CD14-positive monocyte (primary cell): ENCODE measurements around the gene NACAD. TPM values are rescaled to one million over a fixed set of nuclear protein-coding genes. Genes with fewer than 3 reads are reported as not detected.

Experiments used
- DNase-seq, 3 donors: peaks; one replicate each; pipeline ENCODE4 v3.0.0-alpha.2; 2011 to 2022
- H2AFZ ChIP-seq: 2 replicates; pipeline ENCODE4 v1.6.0; 2012; ENCODE audit warnings: mild to moderate bottlenecking, low read depth, low read length, inconsistent platforms; ENCODE audit not compliant: insufficient read depth, poor library complexity, severe bottlenecking
- H3K27ac ChIP-seq, 2 donors: 1 replicate in 1 of 2; 2 replicates in 1 of 2; pipeline ENCODE4 v1.5.1; 2012 to 2013; ENCODE audit warnings: low read length in 2 of 2, control low read depth in 1 of 2, inconsistent platforms in 1 of 2, low read depth in 1 of 2, mild to moderate bottlenecking in 1 of 2
- H3K27me3 ChIP-seq, 2 donors: one replicate each; pipeline versions ENCODE4 v1.6.0 to v1.6.1; 2011 to 2013; ENCODE audit warnings: low read length in 2 of 2; ENCODE audit not compliant: control insufficient read depth in 2 of 2, insufficient read depth in 2 of 2
- H3K36me3 ChIP-seq, 2 donors: replicated peaks in 1 of 2; 1 replicate in 1 of 2; 2 replicates in 1 of 2; pipeline versions ENCODE4 v1.5.1 to v1.6.1; 2012 to 2013; ENCODE audit warnings: low read length in 2 of 2, control low read depth in 1 of 2, inconsistent platforms in 1 of 2, mild to moderate bottlenecking in 1 of 2; ENCODE audit not compliant: insufficient read depth in 2 of 2, control insufficient read depth in 1 of 2
- H3K4me1 ChIP-seq, 2 donors: 1 replicate in 1 of 2; 2 replicates in 1 of 2; pipeline versions ENCODE4 v1.5.1 to v1.6.1; 2012 to 2013; ENCODE audit warnings: low read length in 2 of 2, control low read depth in 1 of 2, inconsistent platforms in 1 of 2, mild to moderate bottlenecking in 1 of 2, moderate library complexity in 1 of 2; ENCODE audit not compliant: insufficient read depth in 2 of 2, control insufficient read depth in 1 of 2
- H3K4me2 ChIP-seq: replicated peaks from 2 replicates; pipeline ENCODE3; 2012; ENCODE audit warnings: low read length, moderate library complexity, mild to moderate bottlenecking; ENCODE audit not compliant: poor library complexity, severe bottlenecking; ENCODE audit errors: extremely low read depth
- H3K4me3 ChIP-seq, 3 experiments: fragments of 200-600 bp in 1 of 3; sonication (generic) in 1 of 3; replicated peaks in 1 of 3; 1 replicate in 2 of 3; 2 replicates in 1 of 3; pipeline ENCODE4 v1.5.1; 2011 to 2013; ENCODE audit warnings: low read length in 3 of 3, mild to moderate bottlenecking in 3 of 3, control low read depth in 2 of 3, low read depth in 2 of 3, inconsistent platforms in 1 of 3, moderate library complexity in 1 of 3
- H3K79me2 ChIP-seq: 2 replicates; pipeline ENCODE4 v1.6.0; 2012; ENCODE audit warnings: mild to moderate bottlenecking, control low read depth, inconsistent platforms, low read length, moderate library complexity; ENCODE audit not compliant: insufficient read depth
- H3K9ac ChIP-seq: 2 replicates; pipeline ENCODE4 v1.6.0; 2017; ENCODE audit warnings: low read length, mild to moderate bottlenecking; ENCODE audit not compliant: insufficient read depth, poor library complexity, severe bottlenecking
- H3K9me3 ChIP-seq, 2 donors: replicated peaks in 1 of 2; 1 replicate in 1 of 2; 2 replicates in 1 of 2; pipeline versions ENCODE4 v1.5.1 to v1.6.1; 2012 to 2013; ENCODE audit warnings: low read length in 2 of 2, control low read depth in 1 of 2; ENCODE audit not compliant: control insufficient read depth in 1 of 2, insufficient read depth in 1 of 2
- H4K20me1 ChIP-seq: 2 replicates; pipeline ENCODE4 v1.6.0; 2012; ENCODE audit warnings: mild to moderate bottlenecking, low read length, control low read depth, moderate library complexity; ENCODE audit not compliant: insufficient read depth
- H3K27ac Mint-ChIP-seq, 7 donors: one replicate each; pipeline ENCODE4 v1.8.0; 2020; ENCODE audit warnings: mild to moderate bottlenecking in 7 of 7, mixed read lengths in 7 of 7, moderate library complexity in 6 of 7, inconsistent platforms in 2 of 7
- H3K27me3 Mint-ChIP-seq, 3 donors: one replicate each; pipeline ENCODE4 v1.8.0; 2021 to 2022; ENCODE audit warnings: low read depth in 3 of 3, mild to moderate bottlenecking in 3 of 3, mixed read lengths in 3 of 3, moderate library complexity in 3 of 3, inconsistent platforms in 1 of 3
- H3K36me3 Mint-ChIP-seq, 2 donors: one replicate each; pipeline ENCODE4 v1.8.0; 2020; ENCODE audit warnings: mixed read lengths in 2 of 2, inconsistent platforms in 1 of 2, mild to moderate bottlenecking in 1 of 2
- H3K4me1 Mint-ChIP-seq: one replicate; pipeline ENCODE4 v1.8.0; 2020; ENCODE audit warnings: mild to moderate bottlenecking, mixed read lengths
- H3K4me3 Mint-ChIP-seq, 2 donors: one replicate each; pipeline ENCODE4 v1.8.0; 2020; ENCODE audit warnings: mild to moderate bottlenecking in 2 of 2, mixed read lengths in 2 of 2, moderate library complexity in 1 of 2
- H3K9me3 Mint-ChIP-seq, 7 donors: one replicate each; pipeline ENCODE4 v1.8.0; 2020 to 2022; ENCODE audit warnings: mixed read lengths in 7 of 7, mild to moderate bottlenecking in 6 of 7, moderate library complexity in 6 of 7, inconsistent platforms in 2 of 7
- WGBS: methylation state at CpG from one replicate; pipeline ENCODE4 v1.1.5; 2013; ENCODE audit warnings: missing lambda C conversion rate; ENCODE audit not compliant: insufficient coverage; 5-methylcytosine and 5-hydroxymethylcytosine counted together
- intact Hi-C, 2 donors: fragments of 100-400 bp; cut with micrococcal nuclease; formaldehyde crosslinking; loops; one replicate each; pipeline versions ENCODE4 v1.15.0 to v1.15.1; 2023
- polyA plus RNA-seq, 3 donors: library from polyadenylated mRNA; depleted of rRNA in 1 of 3; unstranded in 2 of 3; stranded (reverse) in 1 of 3; fragments of 300-500 nt in 2 of 3; fragments of >200 nt in 1 of 3; fragmentation: Illumina TruSeq in 2 of 3; gene quantifications; 1 replicate in 2 of 3; 2 replicates in 1 of 3; pipeline ENCODE4 v1.2.3, GENCODE V29; 2012 to 2021
- TF ChIP-seq, protein P1 (sequence below): fragments of 200-600 bp; IDR thresholded peaks from one replicate; pipeline ENCODE4 v1.8.0; 2022; ENCODE audit warnings: antibody characterized with exemption, mild to moderate bottlenecking

NACAD gene
- polyA plus RNA-seq, 3 donors: 0.04 TPM; not detected in 2

DNA sequence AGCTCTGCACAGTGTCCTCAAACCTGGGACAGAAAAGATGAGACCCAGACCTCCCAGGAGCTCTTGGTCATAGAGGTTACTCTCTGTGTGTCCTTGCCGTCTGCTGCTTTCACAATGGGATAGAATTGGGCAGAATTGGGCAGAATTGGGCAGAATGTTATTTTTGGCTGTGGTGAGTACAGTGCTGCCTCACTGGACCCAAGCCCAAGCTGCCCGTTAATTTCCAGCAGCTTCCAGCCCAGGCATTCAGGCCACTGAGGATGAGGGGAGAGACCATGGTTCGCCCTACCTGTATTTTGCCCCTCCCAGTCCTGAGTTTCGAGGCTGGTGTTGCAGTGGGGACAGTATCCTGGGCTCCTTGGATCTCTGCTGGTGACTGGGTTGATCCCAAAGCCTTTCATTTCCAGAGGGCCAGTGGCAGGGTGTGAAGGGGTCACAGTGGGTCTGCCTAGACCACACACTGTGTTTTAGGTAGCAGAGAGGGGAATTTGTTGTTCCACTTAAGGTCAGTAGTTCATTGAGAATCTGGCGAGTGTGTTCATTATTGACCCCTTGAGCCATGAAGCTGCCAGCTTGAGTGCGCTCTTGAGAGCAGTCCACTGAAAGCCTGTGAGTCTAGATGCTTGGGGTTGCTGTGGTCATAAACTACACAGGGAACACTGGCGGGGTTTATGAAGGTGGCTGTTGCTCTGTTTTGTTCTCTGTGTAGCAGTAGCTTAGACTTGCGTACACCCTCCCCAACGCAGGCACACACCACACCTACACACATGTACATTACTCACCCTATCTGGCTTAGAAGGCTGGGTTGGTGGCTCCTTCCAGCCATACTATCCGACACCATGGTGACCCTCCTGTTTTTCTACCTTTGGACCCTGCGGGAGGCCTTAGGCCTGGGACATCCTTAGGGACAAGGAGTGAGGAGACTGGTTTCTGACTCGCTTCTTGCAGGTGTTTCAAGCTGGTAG is 23.5 kb downstream of the NACAD start:
- Histone ChIP-seq H2AFZ (no peak overlapping the region), H3K4me2 (no peak overlapping the region), H4K20me1 (peaks cover 97% of the 10 kb centered on the region), H3K4me1 (peaks cover 6 to 31% of the 10 kb centered on the region in 2 donors), H3K36me3 (peaks cover 56 to 95% of the 10 kb centered on the region in 2 donors), H3K9ac (no peak overlapping the region), H3K9me3 (no peaks in the 10 kb centered on the region), H3K4me3 (no peak overlapping the region), H3K79me2 (peaks cover 69% of the 10 kb centered on the region), H3K27ac (peak overlapping the region in 1 of 2 donors; percentile 74), H3K27me3 (no peaks in the 10 kb centered on the region)
- TF ChIP-seq, protein P1, sequence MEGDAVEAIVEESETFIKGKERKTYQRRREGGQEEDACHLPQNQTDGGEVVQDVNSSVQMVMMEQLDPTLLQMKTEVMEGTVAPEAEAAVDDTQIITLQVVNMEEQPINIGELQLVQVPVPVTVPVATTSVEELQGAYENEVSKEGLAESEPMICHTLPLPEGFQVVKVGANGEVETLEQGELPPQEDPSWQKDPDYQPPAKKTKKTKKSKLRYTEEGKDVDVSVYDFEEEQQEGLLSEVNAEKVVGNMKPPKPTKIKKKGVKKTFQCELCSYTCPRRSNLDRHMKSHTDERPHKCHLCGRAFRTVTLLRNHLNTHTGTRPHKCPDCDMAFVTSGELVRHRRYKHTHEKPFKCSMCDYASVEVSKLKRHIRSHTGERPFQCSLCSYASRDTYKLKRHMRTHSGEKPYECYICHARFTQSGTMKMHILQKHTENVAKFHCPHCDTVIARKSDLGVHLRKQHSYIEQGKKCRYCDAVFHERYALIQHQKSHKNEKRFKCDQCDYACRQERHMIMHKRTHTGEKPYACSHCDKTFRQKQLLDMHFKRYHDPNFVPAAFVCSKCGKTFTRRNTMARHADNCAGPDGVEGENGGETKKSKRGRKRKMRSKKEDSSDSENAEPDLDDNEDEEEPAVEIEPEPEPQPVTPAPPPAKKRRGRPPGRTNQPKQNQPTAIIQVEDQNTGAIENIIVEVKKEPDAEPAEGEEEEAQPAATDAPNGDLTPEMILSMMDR: no peak
- Mint-ChIP-seq H3K36me3 (peaks cover 82 to 97% of the 10 kb centered on the region in 2 donors), H3K9me3 (no peaks in the 10 kb centered on the region), H3K4me3 (no peak overlapping the region), H3K4me1 (peaks cover 41% of the 10 kb centered on the region), H3K27me3 (peaks cover 0 to 4% (median 2%) of the 10 kb centered on the region in 3 donors), H3K27ac (peak overlapping the region in 5 of 7 donors; percentile 25 to 84 (median 73))
- 91% methylated on average over 5 of the region's 12 CpGs for WGBS
- no peak for DNase-seq
- intact Hi-C loops: no loop called here

DNA sequence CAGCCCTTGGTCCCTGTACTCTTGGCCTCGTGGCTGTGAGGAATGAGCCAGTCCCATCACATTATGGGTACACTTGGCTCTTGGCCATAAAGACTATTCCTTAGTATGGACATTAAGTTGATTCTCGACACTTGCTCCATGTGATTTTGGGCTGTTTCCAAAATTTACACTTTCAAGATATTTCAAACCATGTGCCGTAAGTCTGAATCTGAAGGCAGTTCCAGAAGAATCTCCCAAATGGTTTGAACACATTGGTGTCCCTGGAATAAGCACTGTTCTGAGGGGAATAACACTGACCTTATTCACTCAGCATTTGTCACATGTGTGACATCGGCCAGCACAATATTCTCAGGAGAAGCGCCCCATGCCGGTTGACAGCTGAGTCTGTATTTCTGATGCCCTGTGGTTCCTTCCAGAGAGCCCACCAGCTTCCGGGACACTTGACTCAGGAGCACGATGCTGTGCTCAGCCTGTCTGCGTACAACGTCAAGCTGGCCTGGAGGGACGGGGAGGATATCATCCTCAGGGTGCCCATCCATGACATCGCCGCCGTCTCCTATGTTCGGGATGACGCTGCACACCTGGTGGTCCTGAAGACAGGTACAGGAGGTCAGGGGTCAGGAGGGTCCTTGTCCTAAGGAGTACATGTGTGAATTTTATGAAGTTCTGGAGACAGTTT is 24.6 kb downstream of the NACAD start:
- peaks cover 97% of the 10 kb centered on the region for H4K20me1 ChIP-seq
- no peak overlapping the region for H2AFZ ChIP-seq
- no peak for DNase-seq
- H3K27ac ChIP-seq: peak overlapping the region; percentile 32 to 74
- no peak overlapping the region for H3K4me3 Mint-ChIP-seq
- peaks cover 80% of the 10 kb centered on the region for H3K79me2 ChIP-seq
- TF ChIP-seq, protein P1: no peak
- H3K9me3 ChIP-seq: no peaks in the 10 kb centered on the region
- H3K27me3 Mint-ChIP-seq: peaks cover 0 to 4% (median 0%) of the 10 kb centered on the region in 3 donors
- H3K4me1 ChIP-seq: peaks cover 6 to 31% of the 10 kb centered on the region in 2 donors
- H3K4me1 Mint-ChIP-seq: peaks cover 41% of the 10 kb centered on the region
- H3K4me3 ChIP-seq: no peak overlapping the region
- intact Hi-C loops: no loop called here
- H3K36me3 Mint-ChIP-seq: peaks cover 75 to 93% of the 10 kb centered on the region in 2 donors
- peaks cover 45 to 86% of the 10 kb centered on the region in 2 donors for H3K36me3 ChIP-seq
- no peak overlapping the region for H3K9ac ChIP-seq
- H3K27me3 ChIP-seq: no peaks in the 10 kb centered on the region
- H3K27ac Mint-ChIP-seq: peak overlapping the region in 5 of 7 donors; percentile 78 to 90 (median 82)
- WGBS: 93% methylated on average over 15 of the region's 16 CpGs
- no peak overlapping the region for H3K4me2 ChIP-seq
- no peaks in the 10 kb centered on the region for H3K9me3 Mint-ChIP-seq
